HG03196 (cell line): Measurements from ENCODE around the gene PRKN.
"Not testable (repeated sequence)": the region's sequence is repeated elsewhere in the genome, so short reads cannot be mapped to it uniquely, and the experiment has no call there.

Experiments
- ATAC-seq: cut with Tn5 transposase; IDR thresholded peaks from one replicate; pipeline ENCODE4 v1.9.1; 2021; ENCODE audit not compliant: unreplicated experiment

The PRKN gene

GRCh38 chr6:162679681-162680080 is 47.9 kb downstream of the PRKN start:
- no peak for ATAC-seq

DNA sequence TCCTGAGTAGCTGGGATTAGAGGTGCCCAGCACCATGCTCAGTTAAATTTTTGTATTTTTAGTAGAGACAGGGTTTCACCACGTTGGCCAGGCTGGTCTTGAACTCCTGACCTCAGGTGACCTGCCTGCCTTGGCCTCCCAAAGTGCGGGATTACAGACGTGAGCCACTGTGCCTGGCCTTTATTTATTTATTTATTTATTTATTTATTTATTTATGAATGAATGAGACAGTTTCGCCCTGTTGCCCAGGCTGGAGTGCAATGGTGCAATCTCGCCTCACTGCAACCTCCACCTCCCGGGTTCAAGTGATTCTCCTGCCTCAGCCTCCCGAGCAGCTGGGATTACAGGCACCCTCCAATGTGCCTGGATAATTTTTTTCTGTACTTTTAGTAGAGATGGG is 48.7 kb downstream of the PRKN start:
- not testable (repeated sequence) for ATAC-seq

DNA sequence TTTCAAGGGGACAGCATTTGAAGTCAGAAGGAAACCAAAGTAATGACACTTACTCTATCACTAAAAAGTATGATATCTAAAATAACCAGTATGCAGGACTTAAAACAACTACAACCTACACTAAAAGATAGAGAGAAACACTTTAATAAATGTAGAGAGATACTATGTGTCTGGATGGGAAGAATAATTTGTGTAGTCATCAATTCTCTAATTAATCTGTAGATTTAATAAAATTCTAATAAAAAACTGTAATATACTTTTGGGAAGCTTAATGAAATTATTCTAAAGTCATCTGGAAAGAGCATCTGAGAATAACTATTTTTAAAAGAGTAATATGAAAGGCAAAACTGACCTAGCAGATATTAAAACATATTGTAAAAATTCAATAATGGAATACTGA is 52.1 kb downstream of the PRKN start:
- no peak for ATAC-seq

DNA sequence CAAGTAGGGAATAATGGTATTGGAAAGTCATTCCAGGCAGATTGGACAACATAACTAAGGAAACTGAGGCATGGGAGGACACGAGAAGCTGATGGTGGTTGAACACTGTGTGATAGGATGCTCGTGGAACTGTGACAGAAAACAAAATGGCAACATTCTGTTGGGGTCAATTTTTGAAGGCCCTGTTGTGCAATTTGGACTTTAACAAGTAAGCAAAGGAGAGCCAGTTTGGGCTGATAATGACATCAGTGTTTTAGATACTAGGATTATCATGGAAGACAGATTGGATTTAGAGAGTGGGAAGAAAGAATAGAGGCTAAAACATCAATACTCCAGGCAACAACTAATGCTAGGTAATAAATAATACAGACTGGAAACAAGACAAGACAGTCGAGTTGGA is 53.1 kb downstream of the PRKN start:
- no peak for ATAC-seq

- ATAC-seq: no peak
Observed at GRCh38 chr6:162671580-162672165, 55.9 kb downstream of the PRKN start.

DNA sequence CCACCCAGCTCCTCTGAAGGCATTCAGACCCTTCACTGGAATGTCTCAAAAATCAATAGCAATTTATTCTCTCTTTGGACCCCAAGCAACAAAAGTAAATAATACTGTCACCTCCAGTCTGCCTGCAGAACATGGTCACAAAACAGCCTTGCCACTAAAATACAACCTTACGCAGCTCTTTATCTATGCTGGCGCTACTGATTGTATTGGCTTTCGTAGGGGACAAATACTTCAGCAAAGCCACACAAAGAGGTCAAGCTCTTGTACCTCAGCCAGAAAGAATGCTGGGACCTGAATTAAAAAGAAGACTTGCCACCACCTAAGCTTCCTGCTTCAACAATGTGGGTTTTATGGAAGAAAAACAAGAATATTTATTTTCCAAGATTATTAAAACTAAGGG is 57.2 kb downstream of the PRKN start:
- ATAC-seq: no peak

- no peak for ATAC-seq
Observed at GRCh38 chr6:162666246-162666645, 61.3 kb downstream of the PRKN start.

DNA sequence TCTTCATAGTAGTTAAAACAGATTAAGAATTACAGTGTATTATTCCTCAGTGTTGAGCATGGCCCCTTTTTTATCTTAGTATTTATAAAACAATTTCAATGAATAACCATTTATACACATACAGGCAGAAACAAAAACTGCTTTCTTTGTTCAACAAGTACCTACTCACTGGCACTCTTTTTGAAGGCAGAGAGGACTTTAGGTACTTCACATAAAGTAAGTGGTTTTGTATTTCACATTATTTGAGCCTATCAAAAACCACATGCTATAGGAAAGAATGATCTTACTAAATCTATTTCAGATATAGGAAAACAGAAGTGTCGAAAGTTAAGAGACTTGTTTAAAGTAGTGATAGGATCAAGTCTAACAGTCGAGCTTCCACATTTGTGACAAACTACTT is 73.8 kb downstream of the PRKN start:
- no peak for ATAC-seq

GRCh38 chr6:162651505-162651904 is 76.1 kb downstream of the PRKN start:
- no peak for ATAC-seq

DNA sequence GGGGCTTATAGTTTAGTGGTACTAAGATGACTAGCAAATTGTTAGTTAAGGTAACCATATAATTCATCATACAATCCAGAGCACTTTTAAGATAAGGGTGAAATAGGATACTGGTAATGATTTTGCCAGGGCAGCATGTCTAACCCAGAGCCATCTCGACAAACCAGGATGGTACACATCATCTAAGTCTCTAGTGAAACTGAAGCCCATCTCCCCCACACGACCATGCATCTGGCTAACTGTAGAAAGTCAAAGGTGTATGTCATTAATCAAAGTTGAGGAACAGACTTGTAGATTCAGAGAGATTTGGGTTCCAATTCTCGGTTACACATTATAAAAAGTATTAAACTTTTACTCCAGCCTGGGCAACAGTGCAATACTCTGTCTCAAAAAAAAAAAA is 78.3 kb downstream of the PRKN start:
- ATAC-seq: no peak

DNA sequence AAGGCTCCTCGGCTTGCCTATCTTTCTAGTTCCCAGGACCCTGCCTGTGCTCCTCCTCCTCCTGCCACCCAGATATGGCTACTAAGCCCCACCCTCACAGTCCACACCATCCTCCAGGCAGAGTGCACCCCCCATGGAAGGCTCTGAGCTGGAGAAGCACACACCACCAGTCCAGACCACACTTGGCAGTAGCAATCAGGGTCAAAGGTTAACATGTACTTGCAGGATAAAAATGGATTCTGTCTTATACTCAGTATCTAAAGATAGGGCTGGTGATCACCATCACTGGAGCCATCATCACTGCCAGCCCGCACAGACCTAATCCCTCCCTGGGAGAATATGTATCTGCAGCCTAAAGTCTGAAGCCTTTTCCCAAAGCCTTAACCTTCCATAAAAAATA is 83.4 kb downstream of the PRKN start:
- ATAC-seq: no peak

DNA sequence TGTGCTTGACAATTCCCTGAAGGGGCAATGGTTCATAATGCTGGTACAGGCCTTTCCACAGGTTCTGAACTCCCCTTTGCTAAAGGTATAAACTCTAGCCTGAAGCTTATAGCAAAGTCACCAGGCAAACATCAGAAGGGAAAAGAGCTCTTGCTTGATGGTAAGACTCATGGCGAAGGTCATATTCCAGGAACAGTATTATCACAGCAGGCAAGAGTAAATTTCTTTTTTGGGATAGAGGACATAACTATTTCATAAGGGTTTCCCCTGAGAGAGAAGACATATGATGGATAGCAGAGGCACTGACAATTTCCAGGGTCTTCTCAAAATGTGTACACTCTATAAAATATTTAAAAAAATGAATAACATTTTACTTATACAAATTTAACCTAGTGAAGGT is 86.8 kb downstream of the PRKN start:
- no peak for ATAC-seq

DNA sequence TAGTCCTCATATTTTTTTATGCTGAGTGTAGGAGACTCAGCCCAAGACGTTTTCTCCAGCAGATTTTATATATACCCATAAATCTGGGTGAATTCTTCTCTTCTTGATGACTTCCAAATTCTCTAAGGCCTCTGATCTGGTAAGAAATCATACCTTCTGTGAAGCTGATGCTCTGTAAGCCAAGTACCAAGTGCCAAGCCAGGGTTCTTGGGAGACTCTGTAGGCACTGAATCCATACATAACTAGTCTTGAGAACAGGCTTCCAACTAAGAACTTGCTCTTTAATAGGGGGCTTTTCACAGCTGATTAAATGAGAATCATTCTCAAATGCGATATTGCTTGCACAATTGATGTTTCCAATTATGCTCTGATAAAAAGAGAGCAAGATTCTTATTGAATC is 87.6 kb downstream of the PRKN start:
- ATAC-seq: no peak

GRCh38 chr6:162638931-162639574 is 88.5 kb downstream of the PRKN start:
- ATAC-seq: no peak

DNA sequence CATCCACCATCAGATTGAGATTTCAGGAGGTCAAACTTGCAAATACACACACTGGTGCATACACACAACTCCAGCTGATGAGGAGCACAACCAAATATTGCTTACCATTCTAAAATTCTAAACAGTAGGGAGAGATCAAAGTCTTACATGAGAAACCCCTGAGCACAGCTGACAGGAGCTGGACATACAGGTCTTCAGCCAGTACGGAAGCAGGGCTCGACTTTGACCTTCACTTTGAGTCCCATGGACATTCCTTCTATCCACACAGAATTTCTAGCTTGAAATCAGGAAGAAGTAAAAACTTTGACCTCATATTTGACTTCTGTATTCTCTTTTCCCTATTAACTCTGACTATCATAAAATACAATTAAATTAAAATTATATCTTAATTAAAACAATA is 90.2 kb downstream of the PRKN start:
- no peak for ATAC-seq

DNA sequence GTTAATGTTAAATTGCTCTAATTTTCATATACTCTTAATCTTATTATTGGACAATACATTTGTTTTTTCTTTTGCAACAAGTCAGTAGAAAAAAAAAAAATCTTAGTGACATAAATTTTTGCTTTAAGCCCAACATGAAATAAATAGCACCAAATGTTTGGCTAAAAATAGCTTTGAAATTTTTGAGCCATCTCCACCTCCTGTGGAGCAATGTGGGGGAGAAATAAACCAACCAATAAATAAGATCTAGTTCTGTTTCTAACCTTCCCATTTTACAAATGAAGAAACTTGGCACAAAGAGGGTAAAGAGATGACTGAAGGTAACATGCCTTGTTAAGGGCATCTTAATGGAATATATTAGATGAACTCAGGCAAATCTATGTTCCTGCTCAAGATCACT is 91.4 kb downstream of the PRKN start:
- no peak for ATAC-seq

GRCh38 chr6:162631546-162631945 is 96.0 kb downstream of the PRKN start:
- ATAC-seq: no peak

DNA sequence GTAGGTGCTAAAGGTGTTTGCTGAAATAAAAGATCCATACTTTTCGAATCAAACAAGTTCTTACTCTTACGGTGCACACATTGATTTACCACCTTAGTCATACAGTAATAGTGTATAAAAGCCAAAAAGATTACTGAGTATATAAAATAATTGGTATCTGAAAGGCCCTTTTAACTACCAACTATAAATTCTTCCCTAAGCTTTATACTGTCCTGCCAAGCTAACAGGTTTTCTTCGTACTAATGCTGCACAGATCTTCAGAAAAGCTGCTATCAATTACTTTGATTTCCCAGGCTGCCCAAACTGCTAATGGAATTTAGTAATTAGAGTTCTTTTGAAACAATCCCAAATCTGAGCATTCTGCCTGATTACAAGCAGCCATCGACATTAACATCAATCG is 97.5 kb downstream of the PRKN start:
- ATAC-seq: no peak

GRCh38 chr6:162627825-162628224 is 99.7 kb downstream of the PRKN start:
- ATAC-seq: no peak

GRCh38 chr6:162627362-162627761 is 100.2 kb downstream of the PRKN start:
- ATAC-seq: no peak

DNA sequence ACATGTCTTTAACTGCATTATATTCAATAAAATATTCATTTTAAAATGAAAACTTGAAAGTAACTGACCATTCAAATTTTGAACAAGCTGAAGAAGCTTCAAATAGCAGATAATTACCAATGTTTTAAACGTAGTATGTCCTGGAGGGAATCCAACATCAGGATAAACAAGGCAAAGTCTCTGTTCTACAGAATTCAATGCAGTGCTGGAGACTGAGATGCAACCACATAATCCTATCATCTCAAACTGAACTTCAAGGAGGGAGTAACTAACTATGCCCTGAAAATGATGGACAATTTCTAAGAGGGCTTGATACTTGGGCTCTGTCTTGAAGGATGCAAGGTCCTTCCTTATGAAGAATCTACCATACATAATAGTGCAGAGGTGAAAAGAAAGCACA is 100.7 kb downstream of the PRKN start:
- no peak for ATAC-seq

DNA sequence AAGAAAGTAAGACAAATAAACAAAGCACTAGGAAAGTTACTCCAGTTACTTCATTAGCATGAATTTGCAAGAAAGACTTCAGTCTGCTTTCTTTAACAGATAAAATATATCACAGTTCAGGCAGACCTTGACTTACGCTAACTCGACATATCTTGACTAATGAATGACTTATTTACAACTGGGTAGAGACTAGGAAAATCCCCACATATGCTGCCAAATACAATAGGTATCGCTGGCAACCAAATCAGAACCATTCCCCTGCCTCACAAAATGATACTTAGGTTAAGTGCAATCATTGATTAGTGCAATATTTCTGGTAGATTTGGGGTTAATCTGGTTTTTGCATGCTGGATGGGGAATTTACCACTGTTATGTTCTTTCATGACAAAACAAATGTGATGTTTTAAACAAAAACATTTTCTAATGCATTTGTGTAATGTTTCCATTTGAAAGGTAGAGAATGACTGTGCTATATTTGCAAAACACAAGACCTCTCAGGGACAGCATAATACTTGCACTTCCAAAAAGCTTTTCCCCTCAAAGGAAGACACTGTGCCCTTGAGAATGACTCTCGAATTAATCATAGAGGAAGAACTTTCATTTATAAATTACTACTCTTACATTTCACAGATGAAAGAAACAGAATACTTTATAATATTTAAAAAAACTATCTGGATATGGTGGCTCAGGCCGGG is 101.6 kb downstream of the PRKN start:
- no peak for ATAC-seq

DNA sequence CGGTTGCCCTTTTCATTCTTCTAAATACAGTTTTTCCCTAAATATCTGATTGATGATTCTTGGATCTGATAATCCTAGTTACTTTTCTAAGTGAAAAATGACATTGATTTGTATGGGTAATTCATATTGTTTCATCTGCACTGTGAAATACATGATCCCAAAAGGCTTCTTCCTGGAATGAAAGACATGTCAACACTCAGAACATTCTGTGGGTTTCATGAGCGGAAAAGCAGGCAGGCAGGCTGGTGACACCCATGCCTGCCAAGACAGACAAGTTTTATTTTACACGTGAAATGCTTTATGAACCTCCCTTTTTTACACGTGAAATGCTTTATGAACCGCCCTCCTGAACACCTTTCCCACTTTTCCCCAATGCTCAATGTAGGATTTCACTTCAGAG is 105.0 kb downstream of the PRKN start:
- ATAC-seq: no peak
